Colonic mucosa (tissue), 4 donors: ENCODE data around the gene GJA1. TPM values are rescaled to one million over a fixed set of nuclear protein-coding genes. Genes with fewer than 3 reads are reported as not detected.

Experiments used
- DNase-seq: peaks from one replicate; pipeline ENCODE4 v3.0.0-alpha.2; 2020
- H3K27ac ChIP-seq: fragments of 200-600 bp; one replicate; pipeline ENCODE4 v1.8.0; 2021
- H3K27me3 ChIP-seq: fragments of 200-600 bp; one replicate; pipeline ENCODE4 v1.8.0; 2021
- H3K36me3 ChIP-seq: fragments of 200-600 bp; one replicate; pipeline ENCODE4 v1.8.0; 2021
- H3K4me1 ChIP-seq: fragments of 200-600 bp; one replicate; pipeline ENCODE4 v1.8.0; 2021; ENCODE audit warnings: mild to moderate bottlenecking
- H3K4me3 ChIP-seq: fragments of 200-600 bp; one replicate; pipeline ENCODE4 v1.8.0; 2021
- H3K9ac ChIP-seq, 2 donors: one replicate each; pipeline ENCODE4 v1.7.0; 2013; ENCODE audit warnings: control low read depth in 2 of 2, low read depth in 2 of 2, low read length in 2 of 2
- H3K9me3 ChIP-seq: fragments of 200-600 bp; one replicate; pipeline ENCODE4 v1.8.0; 2021
- CTCF ChIP-seq: fragments of 200-600 bp; IDR thresholded peaks from one replicate; pipeline ENCODE4 v1.8.0; 2022; ENCODE audit warnings: antibody characterized with exemption, mild to moderate bottlenecking
- intact Hi-C: fragments of 100-400 bp; cut with DNase I; formaldehyde crosslinking; loops from one replicate; pipeline ENCODE4 v1.14.1; 2022
- total RNA-seq, 2 donors: library from RNA; stranded (reverse); fragmentation: NEBNext Ultra II Directional in 1 of 2; extraction: Animal tissue kit (Norgen Biotek cat#: 25700) in 1 of 2; gene quantifications; one replicate each; pipeline ENCODE4 v1.2.1, GENCODE V29; 2021
- donor health status: healthy.
- donor health status: DM: no; HTN: no; CAD: no.
- donor health status: DM: no; HTN: no; CAD: no.

GJA1 gene
- total RNA-seq, 2 donors from 2014 or later = 8.2 to 13.7 TPM

GRCh38 chr6:121453191-121453590, 17.7 kb downstream of the GJA1 start:
- Histone ChIP-seq H3K27me3 (no peaks in the 10 kb centered on the region), H3K4me1 (no peaks in the 10 kb centered on the region), H3K36me3 (no peaks in the 10 kb centered on the region), H3K4me3 (no peak overlapping the region), H3K9me3 (no peaks in the 10 kb centered on the region), H3K27ac (no peak overlapping the region), H3K9ac (no peak overlapping the region)
- DNase-seq = no peak
- intact Hi-C loops = no loop called here
- TF ChIP-seq CTCF = no peak

- no peak for TF ChIP-seq CTCF
- Histone ChIP-seq H3K4me3 (no peak overlapping the region), H3K4me1 (no peaks in the 10 kb centered on the region), H3K9me3 (no peaks in the 10 kb centered on the region), H3K27me3 (no peaks in the 10 kb centered on the region), H3K27ac (no peak overlapping the region), H3K9ac (no peak overlapping the region), H3K36me3 (no peaks in the 10 kb centered on the region)
- no peak for DNase-seq
- intact Hi-C loops = no loop called here
Observed at GRCh38 chr6:121460170-121460569, 24.7 kb downstream of the GJA1 start.

DNA sequence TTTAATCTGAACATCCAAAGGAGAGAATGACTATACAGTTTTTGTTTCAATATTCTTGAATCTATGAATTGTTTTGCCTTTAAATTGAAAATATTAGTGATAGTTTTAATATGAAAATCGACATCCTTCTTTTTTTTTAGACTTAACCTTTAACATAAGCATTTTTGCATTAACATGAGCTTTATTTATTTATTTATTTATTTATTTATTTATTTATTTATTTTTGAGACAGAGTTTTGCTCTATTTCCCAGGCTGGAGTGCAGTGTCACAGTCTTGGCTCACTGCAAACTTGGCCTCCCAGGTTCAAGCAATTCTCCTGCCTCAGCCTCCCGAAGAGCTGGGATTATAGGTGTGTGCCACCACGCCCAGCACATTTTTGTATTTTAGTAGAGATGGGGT, 27.6 kb downstream of the GJA1 start:
- no peak overlapping the region for H3K27ac ChIP-seq
- no peak overlapping the region for H3K4me3 ChIP-seq
- no peak for DNase-seq
- no peaks in the 10 kb centered on the region for H3K36me3 ChIP-seq
- no peaks in the 10 kb centered on the region for H3K27me3 ChIP-seq
- H3K9me3 ChIP-seq = no peaks in the 10 kb centered on the region
- intact Hi-C loops = no loop called here
- H3K9ac ChIP-seq = no peak overlapping the region
- no peak for TF ChIP-seq CTCF
- H3K4me1 ChIP-seq = no peaks in the 10 kb centered on the region

DNA sequence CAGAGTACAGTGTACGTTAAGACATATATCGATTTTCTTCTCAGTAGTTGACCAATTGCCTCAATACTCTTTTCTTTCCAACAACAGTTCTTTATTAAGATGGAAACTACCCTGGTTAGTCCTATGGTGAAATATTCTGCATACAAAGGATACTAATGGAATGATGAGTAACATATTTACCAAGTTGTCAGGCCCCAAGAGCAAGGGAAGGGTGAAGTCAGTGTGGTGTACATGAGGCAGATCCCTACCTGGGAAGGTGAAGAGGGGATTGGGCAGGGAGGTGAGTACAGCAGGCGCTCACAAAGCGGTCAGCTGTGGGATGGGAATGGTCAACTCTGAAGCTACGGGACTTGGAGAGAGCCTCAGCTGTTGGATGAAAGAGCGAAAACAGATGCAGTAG, 29.7 kb downstream of the GJA1 start:
- Histone ChIP-seq H3K27ac (no peak overlapping the region), H3K9ac (no peak overlapping the region), H3K36me3 (no peaks in the 10 kb centered on the region), H3K27me3 (no peaks in the 10 kb centered on the region), H3K4me1 (no peaks in the 10 kb centered on the region), H3K9me3 (no peaks in the 10 kb centered on the region), H3K4me3 (no peak overlapping the region)
- intact Hi-C loops = no loop called here
- no peak for DNase-seq
- TF ChIP-seq CTCF = no peak

- H3K4me1 ChIP-seq = no peaks in the 10 kb centered on the region
- H3K36me3 ChIP-seq = no peaks in the 10 kb centered on the region
- no peak overlapping the region for H3K27ac ChIP-seq
- no peak for TF ChIP-seq CTCF
- no peaks in the 10 kb centered on the region for H3K27me3 ChIP-seq
- no peaks in the 10 kb centered on the region for H3K9me3 ChIP-seq
- intact Hi-C loops = no loop called here
- no peak overlapping the region for H3K9ac ChIP-seq
- no peak for DNase-seq
- H3K4me3 ChIP-seq = no peak overlapping the region
Observed at GRCh38 chr6:121479486-121480098, 44.1 kb downstream of the GJA1 start.
